K562 (cell line): Measurements from ENCODE around the gene NOL4L. TPM values are rescaled to one million over a fixed set of nuclear protein-coding genes. Genes with fewer than 3 reads are reported as not detected.

Experiments used
- CCNT2 ChIP-seq: IDR thresholded peaks from 2 replicates; pipeline ENCODE4 v1.6.1; 2011; ENCODE audit warnings: borderline replicate concordance, low read depth, mild to moderate bottlenecking, moderate library complexity, mixed read lengths, low read length; ENCODE audit not compliant: insufficient read length; ENCODE audit errors: extremely low read depth
- PTBP1 ChIP-seq: fragments of 200-400 bp; formaldehyde crosslinking; IDR thresholded peaks from 2 replicates; pipeline ENCODE4 v1.6.1; 2017; ENCODE audit warnings: low read depth, low read length
- YY1 ChIP-seq, 3 experiments: IDR thresholded peaks; 2 replicates each; pipeline ENCODE4 v1.6.1; 2011; ENCODE audit warnings: low read length in 2 of 3, mild to moderate bottlenecking in 2 of 3, moderate library complexity in 2 of 3, borderline replicate concordance in 1 of 3, control low read depth in 1 of 3, low read depth in 1 of 3; ENCODE audit not compliant: insufficient read depth in 3 of 3, insufficient replicate concordance in 2 of 3, control insufficient read depth in 1 of 3, insufficient read length in 1 of 3; ENCODE audit errors: extremely low read depth in 1 of 3
- ZFP36 ChIP-seq: fragments of 150-350 bp; IDR thresholded peaks from 2 replicates; pipeline ENCODE4 v1.6.1; 2018; ENCODE audit warnings: low read length, low read depth; ENCODE audit not compliant: partially characterized antibody
- ZNF143 ChIP-seq: sonication (generic); formaldehyde crosslinking; IDR thresholded peaks from 2 replicates; pipeline ENCODE4 v1.9.0; 2022; ENCODE audit warnings: mild to moderate bottlenecking, missing genetic modification reagents
- ZNF277 ChIP-seq: fragments of 250-450 bp; sonication (Bioruptor Pico); IDR thresholded peaks from 2 replicates; pipeline ENCODE4 v1.8.0; 2022; ENCODE audit warnings: inconsistent platforms, mild to moderate bottlenecking, moderate library complexity, borderline replicate concordance
- polyA plus RNA-seq, 8 experiments: library from polyadenylated mRNA; depleted of rRNA in 4 of 8; stranded (reverse) in 5 of 8; unstranded in 3 of 8; fragments of >200 nt; fragmentation: Nextera tagmentation in 2 of 8; fragmentation: Illumina TruSeq in 1 of 8; extraction: Ambion mirVana in 2 of 8; extraction: Trizol in 1 of 8; gene quantifications; 2 replicates each; pipeline versions ENCODE4 v1.2.1 to v1.2.3, GENCODE V29; 2011 to 2014; ENCODE audit warnings: inconsistent platforms in 1 of 8, missing spikeins in 1 of 8
- total RNA-seq, 7 experiments: library from RNA; depleted of rRNA in 6 of 7; stranded (reverse); fragments of >200 nt in 6 of 7; fragmentation: Illumina TruSeq in 2 of 7; extraction: Trizol in 2 of 7; gene quantifications; 2 replicates each; pipeline versions ENCODE4 v1.2.1 to v1.2.3, GENCODE V29; 2011 to 2021; ENCODE audit warnings: low replicate concordance in 1 of 7
- TF ChIP-seq, protein P1 (sequence below): conservative IDR thresholded peaks from 2 replicates; pipeline ENCODE4 v1.6.1; 2011; ENCODE audit warnings: low read depth, mild to moderate bottlenecking, low read length; ENCODE audit not compliant: control insufficient read depth
- TF ChIP-seq, protein P2 (sequence below): sonication (generic); formaldehyde crosslinking; IDR thresholded peaks from 2 replicates; pipeline ENCODE4 v1.8.1; 2022; ENCODE audit warnings: missing genetic modification reagents

NOL4L gene
- total and polyA plus RNA-seq, 9 of the 15 experiments (the other 6 are each of a cell fraction or from before 2014, with no cell fraction given) = 5.1 to 36.2 (median 13.6) TPM

GRCh38 chr20:32624687-32625345 lies 39.7 kb upstream of the NOL4L start (continued):
- TF ChIP-seq, protein P1, sequence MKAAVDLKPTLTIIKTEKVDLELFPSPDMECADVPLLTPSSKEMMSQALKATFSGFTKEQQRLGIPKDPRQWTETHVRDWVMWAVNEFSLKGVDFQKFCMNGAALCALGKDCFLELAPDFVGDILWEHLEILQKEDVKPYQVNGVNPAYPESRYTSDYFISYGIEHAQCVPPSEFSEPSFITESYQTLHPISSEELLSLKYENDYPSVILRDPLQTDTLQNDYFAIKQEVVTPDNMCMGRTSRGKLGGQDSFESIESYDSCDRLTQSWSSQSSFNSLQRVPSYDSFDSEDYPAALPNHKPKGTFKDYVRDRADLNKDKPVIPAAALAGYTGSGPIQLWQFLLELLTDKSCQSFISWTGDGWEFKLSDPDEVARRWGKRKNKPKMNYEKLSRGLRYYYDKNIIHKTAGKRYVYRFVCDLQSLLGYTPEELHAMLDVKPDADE = no peak
- TF ChIP-seq ZFP36 (peak; percentile 81), CCNT2 (no peak), ZNF277 (no peak), PTBP1 (no peak), ZNF143 (CRISPR knock-in tag) (no peak), YY1 (IDR thresholded peaks at IDR 0.05; ENCODE audit: borderline replicate concordance in 1 of 3, control insufficient read depth in 1 of 3, extremely low read depth in 1 of 3, insufficient read depth in 3 of 3, insufficient read length in 1 of 3, insufficient replicate concordance in 2 of 3, low read depth in 1 of 3, low read length in 2 of 3) (no peak)
- TF ChIP-seq, protein P2, sequence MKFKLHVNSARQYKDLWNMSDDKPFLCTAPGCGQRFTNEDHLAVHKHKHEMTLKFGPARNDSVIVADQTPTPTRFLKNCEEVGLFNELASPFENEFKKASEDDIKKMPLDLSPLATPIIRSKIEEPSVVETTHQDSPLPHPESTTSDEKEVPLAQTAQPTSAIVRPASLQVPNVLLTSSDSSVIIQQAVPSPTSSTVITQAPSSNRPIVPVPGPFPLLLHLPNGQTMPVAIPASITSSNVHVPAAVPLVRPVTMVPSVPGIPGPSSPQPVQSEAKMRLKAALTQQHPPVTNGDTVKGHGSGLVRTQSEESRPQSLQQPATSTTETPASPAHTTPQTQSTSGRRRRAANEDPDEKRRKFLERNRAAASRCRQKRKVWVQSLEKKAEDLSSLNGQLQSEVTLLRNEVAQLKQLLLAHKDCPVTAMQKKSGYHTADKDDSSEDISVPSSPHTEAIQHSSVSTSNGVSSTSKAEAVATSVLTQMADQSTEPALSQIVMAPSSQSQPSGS (CRISPR knock-in tag) = no peak
